ENCODE measurements around the gene CHAT. TPM values are rescaled to one million over a fixed set of nuclear protein-coding genes. Genes with fewer than 3 reads are reported as not detected.

Gene CHAT
- not detected for total RNA-seq

DNA sequence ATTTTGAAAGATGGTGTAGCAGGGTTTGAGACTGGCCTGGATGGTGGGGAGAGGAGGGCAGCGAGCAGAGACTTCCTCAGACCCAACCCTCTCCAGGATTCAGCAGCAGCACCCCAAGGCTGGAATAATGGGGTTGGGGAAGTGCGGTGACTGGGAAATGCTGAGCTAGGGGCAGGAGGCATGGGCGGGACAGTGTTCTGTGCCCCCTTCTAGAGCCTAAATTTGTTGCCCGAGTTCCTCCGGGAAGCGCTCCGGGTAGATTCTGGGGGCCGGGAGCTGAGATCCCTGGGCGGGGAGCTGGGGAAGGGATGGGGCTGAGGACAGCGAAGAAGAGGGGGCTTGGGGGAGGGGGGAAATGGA lies at the start of gene CHAT:
TSS of gene CHAT (plus strand) at position 156 of the 360 bp plus-strand sequence. CDS start at position 309, 153 bp downstream.
- no peak within 1 kb of the TSS for H3K27ac ChIP-seq
- no peak within 1 kb of the TSS for H3K4me3 ChIP-seq
- no peaks in the 10 kb centered on the region for H3K36me3 ChIP-seq
- no peaks in the 10 kb centered on the region for H3K4me1 ChIP-seq
- ATAC-seq (no peak), DNase-seq (no peak)
- intact Hi-C loops (cut with DNase I; ENCODE audit: low total_unique reads), result no loop called here
- peaks cover 58 to 81% (median 69%) of the 10 kb centered on the region in 3 donors for H3K27me3 ChIP-seq
- H3K9me3 ChIP-seq, result no peaks in the 10 kb centered on the region
- no peak for TF ChIP-seq POLR2A (IDR thresholded peaks at IDR 0.05)
- TF ChIP-seq, protein P1, sequence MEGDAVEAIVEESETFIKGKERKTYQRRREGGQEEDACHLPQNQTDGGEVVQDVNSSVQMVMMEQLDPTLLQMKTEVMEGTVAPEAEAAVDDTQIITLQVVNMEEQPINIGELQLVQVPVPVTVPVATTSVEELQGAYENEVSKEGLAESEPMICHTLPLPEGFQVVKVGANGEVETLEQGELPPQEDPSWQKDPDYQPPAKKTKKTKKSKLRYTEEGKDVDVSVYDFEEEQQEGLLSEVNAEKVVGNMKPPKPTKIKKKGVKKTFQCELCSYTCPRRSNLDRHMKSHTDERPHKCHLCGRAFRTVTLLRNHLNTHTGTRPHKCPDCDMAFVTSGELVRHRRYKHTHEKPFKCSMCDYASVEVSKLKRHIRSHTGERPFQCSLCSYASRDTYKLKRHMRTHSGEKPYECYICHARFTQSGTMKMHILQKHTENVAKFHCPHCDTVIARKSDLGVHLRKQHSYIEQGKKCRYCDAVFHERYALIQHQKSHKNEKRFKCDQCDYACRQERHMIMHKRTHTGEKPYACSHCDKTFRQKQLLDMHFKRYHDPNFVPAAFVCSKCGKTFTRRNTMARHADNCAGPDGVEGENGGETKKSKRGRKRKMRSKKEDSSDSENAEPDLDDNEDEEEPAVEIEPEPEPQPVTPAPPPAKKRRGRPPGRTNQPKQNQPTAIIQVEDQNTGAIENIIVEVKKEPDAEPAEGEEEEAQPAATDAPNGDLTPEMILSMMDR (IDR thresholded peaks at IDR 0.05 in 4 of 5, conservative IDR thresholded peaks at IDR 0.05 in 1 of 5), result no peak
- in situ Hi-C loops (cut with MboI; ENCODE audit: low sequenced_read_pairs in 4 of 4), result no loop called here

DNA sequence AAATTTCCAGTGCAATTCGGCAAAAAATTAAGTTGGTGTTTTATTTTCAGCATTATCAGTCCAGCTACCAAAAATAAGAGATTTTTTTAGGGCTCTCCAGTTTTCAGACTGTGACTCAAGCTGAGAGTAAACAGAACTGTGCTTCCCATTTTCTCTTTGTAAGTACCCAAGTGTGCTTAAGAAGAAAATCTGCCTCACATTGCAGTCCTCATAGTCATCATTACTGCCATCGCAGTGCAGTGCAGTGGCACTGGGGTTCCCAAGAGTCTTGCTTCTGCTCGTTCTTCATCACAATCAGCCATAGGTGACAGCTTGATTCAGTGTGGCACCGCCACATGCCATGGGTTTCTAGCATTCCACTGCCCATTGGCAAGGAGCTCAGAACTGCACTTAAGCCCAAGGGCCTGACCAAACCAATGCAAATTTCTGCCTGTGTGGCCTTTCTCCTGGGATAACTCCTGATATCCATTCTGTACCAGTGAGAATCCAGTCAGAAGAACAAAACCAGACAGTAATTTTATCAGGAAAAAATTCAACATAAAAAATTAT lies 49.3 kb upstream of the CHAT start:
- no peaks in the 10 kb centered on the region for H3K9me3 ChIP-seq
- H3K4me1 ChIP-seq, result no peaks in the 10 kb centered on the region
- TF ChIP-seq, protein P1 (IDR thresholded peaks at IDR 0.05 in 4 of 5, conservative IDR thresholded peaks at IDR 0.05 in 1 of 5), result no peak
- no peak for TF ChIP-seq POLR2A (IDR thresholded peaks at IDR 0.05)
- ATAC-seq (no peak), DNase-seq (no peak)
- no peak overlapping the region for H3K27ac ChIP-seq
- no peak overlapping the region for H3K4me3 ChIP-seq
- H3K36me3 ChIP-seq, result no peaks in the 10 kb centered on the region
- intact Hi-C loops (cut with DNase I; ENCODE audit: low total_unique reads), result no loop called here
- H3K27me3 ChIP-seq, result peaks cover 0 to 6% (median 4%) of the 10 kb centered on the region in 3 donors
- in situ Hi-C loops (cut with MboI; ENCODE audit: low sequenced_read_pairs in 4 of 4), result no loop called here

DNA sequence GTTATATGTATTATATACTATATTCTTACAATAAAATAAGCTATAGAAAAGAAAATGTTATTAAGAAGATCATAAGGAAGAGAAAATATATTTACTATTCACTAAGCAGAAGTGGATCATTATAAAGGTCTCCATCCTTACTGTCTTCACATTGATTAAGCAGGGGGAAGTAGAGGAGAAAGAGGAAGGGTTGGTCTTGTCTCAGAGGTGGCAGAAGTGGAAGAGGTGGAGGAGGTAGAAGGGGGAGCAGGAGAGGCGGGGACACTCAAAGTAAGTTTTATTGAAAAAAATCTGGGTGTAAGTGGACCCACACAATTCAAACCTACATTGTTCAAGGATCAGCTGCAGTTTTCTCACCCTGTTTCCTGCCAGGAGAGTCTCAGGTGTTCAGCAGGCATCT lies 46.0 kb upstream of the CHAT start:
- intact Hi-C loops (cut with DNase I; ENCODE audit: low total_unique reads), result no loop called here
- no peak overlapping the region for H3K27ac ChIP-seq

DNA sequence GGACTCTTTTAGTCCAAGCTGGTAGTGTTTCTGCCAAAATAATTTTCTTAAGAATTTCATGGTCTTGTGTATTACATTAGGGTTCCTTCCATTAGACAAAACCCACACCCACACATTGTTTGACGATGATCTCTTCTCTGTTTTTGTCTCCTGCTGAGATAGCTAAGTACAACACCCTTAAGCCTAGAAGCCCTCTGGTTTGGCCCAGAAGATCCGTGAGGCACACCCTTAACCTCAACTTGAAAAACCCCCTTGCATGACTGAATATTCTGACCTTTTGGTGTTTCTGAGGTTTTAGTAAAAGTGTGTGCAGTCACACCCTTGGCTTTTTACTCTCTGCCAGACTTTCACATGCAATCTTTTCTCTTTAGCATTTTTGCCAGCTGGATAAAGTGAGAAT lies 45.6 kb upstream of the CHAT start:
- H3K4me3 ChIP-seq, result no peak overlapping the region
- H3K27me3 ChIP-seq, result peaks cover 0 to 4% (median 0%) of the 10 kb centered on the region in 3 donors
- no peak for TF ChIP-seq POLR2A (IDR thresholded peaks at IDR 0.05)
- TF ChIP-seq, protein P1 (IDR thresholded peaks at IDR 0.05 in 4 of 5, conservative IDR thresholded peaks at IDR 0.05 in 1 of 5), result no peak
- no peak for DNase-seq
- intact Hi-C loops (cut with DNase I; ENCODE audit: low total_unique reads), result no loop called here
- H3K36me3 ChIP-seq, result no peaks in the 10 kb centered on the region
- H3K9me3 ChIP-seq, result no peaks in the 10 kb centered on the region
- H3K27ac ChIP-seq, result no peak overlapping the region
- no peak for ATAC-seq
- in situ Hi-C loops (cut with MboI; ENCODE audit: low sequenced_read_pairs in 4 of 4), result no loop called here
- H3K4me1 ChIP-seq, result no peaks in the 10 kb centered on the region

More for the DNA sequence above, 46.0 kb upstream of the CHAT start:
- no peaks in the 10 kb centered on the region for H3K9me3 ChIP-seq
- no peaks in the 10 kb centered on the region for H3K4me1 ChIP-seq
- H3K4me3 ChIP-seq, result no peak overlapping the region
- in situ Hi-C loops (cut with MboI; ENCODE audit: low sequenced_read_pairs in 4 of 4), result no loop called here
- TF ChIP-seq, protein P1 (IDR thresholded peaks at IDR 0.05 in 4 of 5, conservative IDR thresholded peaks at IDR 0.05 in 1 of 5), result no peak
- no peak for TF ChIP-seq POLR2A (IDR thresholded peaks at IDR 0.05)
- no peak for ATAC-seq
- peaks cover 0 to 4% (median 0%) of the 10 kb centered on the region in 3 donors for H3K27me3 ChIP-seq
- DNase-seq, result no peak
- no peaks in the 10 kb centered on the region for H3K36me3 ChIP-seq

Data from gastrocnemius medialis (tissue), 4 donors.